Suprapubic skin (tissue), 4 donors: ENCODE data around the gene LACTB. TPM values are rescaled to one million over a fixed set of nuclear protein-coding genes. Genes with fewer than 3 reads are reported as not detected.

Experiments used
- DNase-seq, 2 donors: peaks; one replicate each; pipeline ENCODE4 v3.0.0-alpha.2; 2019; ENCODE audit warnings: low spot score in 2 of 2
- H3K27ac ChIP-seq: fragments of 200-600 bp; sonication (generic); one replicate; pipeline ENCODE4 v1.5.1; 2019
- H3K27me3 ChIP-seq: fragments of 200-600 bp; sonication (generic); one replicate; pipeline ENCODE4 v1.5.1; 2019
- H3K36me3 ChIP-seq: fragments of 200-600 bp; sonication (generic); one replicate; pipeline ENCODE4 v1.5.1; 2019
- H3K4me1 ChIP-seq: fragments of 200-600 bp; sonication (generic); one replicate; pipeline ENCODE4 v1.5.1; 2019
- H3K4me3 ChIP-seq: fragments of 200-600 bp; sonication (generic); one replicate; pipeline ENCODE4 v1.5.1; 2019; ENCODE audit warnings: mild to moderate bottlenecking
- H3K9me3 ChIP-seq: fragments of 200-600 bp; sonication (generic); one replicate; pipeline ENCODE4 v1.5.1; 2019
- CTCF ChIP-seq, 2 donors: fragments of 200-600 bp in 1 of 2; fragments of 450-650 bp in 1 of 2; sonication (generic) in 1 of 2; IDR thresholded peaks; one replicate each; pipeline ENCODE4 v1.5.1; 2016 to 2019; ENCODE audit warnings: antibody characterized with exemption in 2 of 2, mild to moderate bottlenecking in 1 of 2, moderate library complexity in 1 of 2
- EP300 ChIP-seq: sonication (generic); formaldehyde crosslinking; IDR thresholded peaks from one replicate; pipeline ENCODE4 v1.6.1; 2017; ENCODE audit warnings: antibody characterized with exemption
- POLR2A ChIP-seq, 2 donors: fragments of 450-650 bp; IDR thresholded peaks; one replicate each; pipeline ENCODE4 v1.6.1; 2017; ENCODE audit warnings: antibody characterized with exemption in 2 of 2, mild to moderate bottlenecking in 2 of 2, moderate library complexity in 2 of 2
- POLR2AphosphoS5 ChIP-seq, 3 donors: sonication (generic); formaldehyde crosslinking; IDR thresholded peaks; one replicate each; pipeline ENCODE4 v1.6.1; 2017; ENCODE audit warnings: antibody characterized with exemption in 3 of 3
- WGBS: methylation state at CpG from one replicate; pipeline ENCODE4 v1.1.5; 2018; 5-methylcytosine and 5-hydroxymethylcytosine counted together
- total RNA-seq, 4 donors: library from RNA; depleted of rRNA; stranded (reverse); fragments of >200 nt; gene quantifications; one replicate each; pipeline ENCODE4 v1.1.0, GENCODE V29; 2016

The LACTB gene
- total RNA-seq, 4 donors from 2014 or later, result 11.3 to 15.9 (median 12.6) TPM

- Histone ChIP-seq H3K4me3 (peak overlapping the region; percentile 64), H3K27ac (peak overlapping the region; percentile 73), H3K4me1 (peaks cover 62% of the 10 kb centered on the region), H3K36me3 (no peaks in the 10 kb centered on the region), H3K27me3 (no peaks in the 10 kb centered on the region), H3K9me3 (no peaks in the 10 kb centered on the region)
- WGBS, result 53% methylated on average over 3 of the region's 3 CpGs
- DNase-seq, result no peak
- TF ChIP-seq POLR2AphosphoS5 (IDR thresholded peaks at IDR 0.05) (no peak), CTCF (IDR thresholded peaks at IDR 0.05) (no peak), POLR2A (IDR thresholded peaks at IDR 0.05) (no peak), EP300 (no peak)
Observed at GRCh38 chr15:63190769-63191649, 69.3 kb downstream of the LACTB start.

Other genes with a start within 250 kb of the LACTB start
- 100 to 1,000 TPM in 3 of 4 donors, 10 to 100 TPM in 1; 85.4 to 182 (median 127) TPM for gene TPM1, start 79.1 kb upstream of the LACTB start, total RNA-seq
- 10 to 100 TPM; 47.8 to 94.9 (median 51.5) TPM for gene RPS27L, start 35.6 kb downstream of the LACTB start, total RNA-seq
- gene RAB8B, start 67.7 kb downstream of the LACTB start, total RNA-seq, result 10 to 100 TPM; 11.0 to 12.9 (median 12.5) TPM
- 10 to 100 TPM in 1 of 4 donors, 1 to 10 TPM in 3; 4.5 to 12.1 (median 7.1) TPM for gene APH1B, start 155.7 kb downstream of the LACTB start, total RNA-seq